CD4-positive, alpha-beta T cell treated with Interleukin-4 for 4 hours (primary cell): ENCODE results near the gene CDYL.
A peak's percentile ranks its signal among the peaks of the same experiment; 100 is the strongest.

Experiments
- DNase-seq: peaks from one replicate; pipeline ENCODE4 v3.0.0-alpha.2; 2020

CDYL gene, protein sequence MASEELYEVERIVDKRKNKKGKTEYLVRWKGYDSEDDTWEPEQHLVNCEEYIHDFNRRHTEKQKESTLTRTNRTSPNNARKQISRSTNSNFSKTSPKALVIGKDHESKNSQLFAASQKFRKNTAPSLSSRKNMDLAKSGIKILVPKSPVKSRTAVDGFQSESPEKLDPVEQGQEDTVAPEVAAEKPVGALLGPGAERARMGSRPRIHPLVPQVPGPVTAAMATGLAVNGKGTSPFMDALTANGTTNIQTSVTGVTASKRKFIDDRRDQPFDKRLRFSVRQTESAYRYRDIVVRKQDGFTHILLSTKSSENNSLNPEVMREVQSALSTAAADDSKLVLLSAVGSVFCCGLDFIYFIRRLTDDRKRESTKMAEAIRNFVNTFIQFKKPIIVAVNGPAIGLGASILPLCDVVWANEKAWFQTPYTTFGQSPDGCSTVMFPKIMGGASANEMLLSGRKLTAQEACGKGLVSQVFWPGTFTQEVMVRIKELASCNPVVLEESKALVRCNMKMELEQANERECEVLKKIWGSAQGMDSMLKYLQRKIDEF

DNA sequence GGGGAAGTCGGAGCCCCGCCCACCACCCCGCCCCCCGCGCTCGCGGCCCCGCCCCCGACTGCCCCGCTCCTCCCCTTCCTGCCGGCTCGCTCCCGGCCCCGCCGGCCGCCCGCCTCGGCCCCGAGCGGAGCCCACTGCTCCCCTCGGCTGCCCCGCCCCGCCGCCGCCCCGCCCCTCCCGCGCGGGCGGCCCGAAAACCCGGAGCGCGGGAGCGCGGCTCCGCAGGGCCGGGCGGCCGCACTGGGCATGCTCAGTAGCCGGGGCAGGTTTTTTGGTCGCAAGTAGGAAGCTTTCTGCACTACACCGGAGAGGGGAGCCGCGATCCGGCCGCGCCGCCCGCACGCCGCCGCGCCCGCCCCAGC, at the start of gene CDYL:
CDYL (plus strand) TSS at position 274 of the 362 bp plus-strand sequence. CDS start 380 bp downstream, outside the sequence.
- DNase-seq = peak; percentile 90

GRCh38 chr6:4726645-4727044, 49.6 kb upstream of the CDYL start:
- DNase-seq = no peak

DNA sequence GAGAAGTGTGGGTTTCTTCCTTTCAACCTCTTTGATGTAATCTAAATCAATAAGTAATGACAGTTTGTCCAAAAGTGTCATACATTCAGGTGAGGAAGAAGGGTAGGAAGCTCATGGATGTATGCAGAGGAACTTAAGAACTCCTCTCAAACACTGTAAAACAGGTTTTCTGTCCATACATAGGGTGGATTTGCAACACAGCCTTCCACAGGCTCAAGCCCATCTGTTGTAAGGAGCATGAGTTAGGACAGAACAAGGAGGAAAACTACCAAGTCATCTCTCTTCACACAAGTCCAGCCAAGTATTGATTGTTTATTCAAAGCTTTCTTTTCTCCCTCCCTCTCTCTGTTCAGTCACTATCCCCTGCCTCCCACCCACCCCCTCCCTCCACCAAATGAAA, 49.0 kb upstream of the CDYL start:
- no peak for DNase-seq

GRCh38 chr6:4727671-4728435, 48.4 kb upstream of the CDYL start:
- DNase-seq = no peak

- no peak for DNase-seq
These were observed 47.8 kb upstream of the CDYL start for GRCh38 chr6:4728436-4728769.

DNA sequence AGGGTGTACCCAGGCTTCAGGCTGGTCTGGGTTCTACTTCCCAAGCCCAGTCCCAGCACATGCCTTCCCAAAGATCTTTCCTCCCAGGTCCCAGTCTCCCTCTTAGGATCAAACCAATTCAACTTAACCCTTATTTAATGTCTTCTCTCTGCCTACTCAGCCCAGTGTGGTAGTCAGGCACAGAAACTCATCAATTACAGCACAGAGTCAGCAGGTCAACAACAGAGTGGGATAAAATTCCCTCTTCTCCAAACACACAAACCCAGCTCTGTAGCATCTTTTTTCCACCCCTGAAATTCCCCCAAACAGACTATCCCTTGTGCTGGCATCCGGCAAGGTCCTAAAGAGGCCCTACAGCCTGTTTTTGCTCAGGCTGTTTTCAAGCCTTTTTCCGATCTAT, 47.3 kb upstream of the CDYL start:
- no peak for DNase-seq

GRCh38 chr6:4731996-4732395, 44.2 kb upstream of the CDYL start:
- DNase-seq = no peak

- no peak for DNase-seq
These were observed 43.4 kb upstream of the CDYL start for GRCh38 chr6:4732691-4733315.

GRCh38 chr6:4736371-4736873, 39.8 kb upstream of the CDYL start:
- DNase-seq = no peak

DNA sequence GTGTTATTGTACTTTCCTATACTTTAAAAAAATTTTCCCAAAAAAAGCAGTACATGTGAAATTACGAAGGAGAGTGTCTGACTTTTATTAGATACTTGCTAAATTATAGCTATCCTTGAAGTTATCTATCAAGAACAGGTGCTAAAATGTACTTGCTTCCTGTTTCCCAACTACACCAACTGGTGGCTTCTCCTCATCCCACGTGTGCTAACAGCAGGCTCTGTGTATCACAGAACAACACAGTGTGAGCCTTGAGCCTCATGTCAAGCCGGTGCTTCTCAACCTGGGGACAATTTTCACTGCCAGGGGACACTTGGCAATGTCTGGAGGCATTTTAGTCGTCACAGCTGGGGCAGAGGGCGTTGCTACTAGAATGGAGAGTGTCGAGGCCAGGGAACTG, 36.2 kb upstream of the CDYL start:
- DNase-seq = no peak

GRCh38 chr6:4743062-4743461, 33.1 kb upstream of the CDYL start:
- DNase-seq = no peak

DNA sequence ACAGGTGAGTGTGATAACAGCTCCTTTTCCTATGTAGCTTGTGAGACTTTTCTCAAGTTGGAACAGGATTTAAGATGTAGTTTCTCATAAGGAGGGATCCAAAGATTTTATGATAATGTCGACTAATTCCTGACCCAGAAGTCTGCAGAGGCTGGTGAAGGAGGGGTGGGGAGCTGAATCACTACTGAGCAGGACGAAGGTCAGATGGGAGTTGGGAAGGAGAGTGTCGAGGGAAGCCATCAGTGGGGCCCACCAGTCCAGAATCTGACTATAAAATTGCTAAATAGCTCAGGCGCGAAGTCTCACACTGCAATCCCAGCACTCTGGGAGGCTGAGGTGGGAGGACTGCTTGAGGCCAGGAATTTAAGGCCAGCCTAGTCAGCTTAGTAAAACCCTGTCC, 32.3 kb upstream of the CDYL start:
- DNase-seq = no peak

DNA sequence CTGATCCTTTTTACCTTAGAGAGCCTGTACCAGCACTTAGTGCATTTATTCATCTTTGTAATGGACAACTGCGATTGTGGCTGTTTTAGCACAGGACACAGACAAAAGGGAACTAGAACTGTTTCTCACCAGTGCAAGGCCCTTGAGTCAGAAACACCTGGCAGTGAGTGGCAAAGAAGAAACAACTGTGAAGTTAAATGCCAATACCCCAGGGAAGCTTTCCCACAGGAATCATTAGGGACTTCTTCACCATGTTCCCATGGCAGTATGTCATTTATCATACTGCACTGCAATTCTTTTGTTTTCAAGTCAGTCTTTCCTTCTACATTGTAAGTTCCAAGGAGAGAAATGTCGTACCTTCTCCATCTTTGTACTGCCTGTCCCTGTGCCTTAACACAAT, 28.6 kb upstream of the CDYL start:
- DNase-seq = no peak

DNA sequence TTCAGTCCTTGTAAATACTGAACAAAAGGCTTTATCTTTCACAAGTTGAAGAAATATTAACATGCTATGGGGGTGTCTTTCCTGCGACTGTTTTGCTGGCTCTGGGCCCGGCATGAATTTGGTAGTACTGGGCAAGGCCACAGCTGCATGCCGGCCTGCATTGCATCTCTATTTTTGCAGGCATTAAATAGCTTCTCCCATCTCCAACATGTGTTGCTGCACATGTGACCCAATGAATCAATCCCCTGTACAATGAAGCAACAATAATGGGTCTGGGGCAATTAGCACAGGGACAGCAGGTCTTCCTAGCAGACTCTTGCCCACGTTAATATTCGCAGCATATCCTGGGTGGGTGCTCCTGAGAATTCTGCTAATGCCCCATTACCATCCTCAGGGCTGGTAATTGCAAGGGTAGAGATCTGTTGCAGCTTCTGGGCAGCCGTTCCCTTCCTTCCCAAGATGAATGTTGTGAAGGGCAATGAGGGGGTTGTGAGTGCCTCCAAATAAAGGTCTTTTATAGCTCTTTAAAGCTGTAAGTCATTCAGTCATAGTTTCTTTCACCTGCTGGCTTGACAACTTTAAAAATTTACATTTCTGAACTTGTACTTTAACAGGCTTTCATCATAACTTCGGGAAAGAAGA, 24.3 kb upstream of the CDYL start:
- no peak for DNase-seq

DNA sequence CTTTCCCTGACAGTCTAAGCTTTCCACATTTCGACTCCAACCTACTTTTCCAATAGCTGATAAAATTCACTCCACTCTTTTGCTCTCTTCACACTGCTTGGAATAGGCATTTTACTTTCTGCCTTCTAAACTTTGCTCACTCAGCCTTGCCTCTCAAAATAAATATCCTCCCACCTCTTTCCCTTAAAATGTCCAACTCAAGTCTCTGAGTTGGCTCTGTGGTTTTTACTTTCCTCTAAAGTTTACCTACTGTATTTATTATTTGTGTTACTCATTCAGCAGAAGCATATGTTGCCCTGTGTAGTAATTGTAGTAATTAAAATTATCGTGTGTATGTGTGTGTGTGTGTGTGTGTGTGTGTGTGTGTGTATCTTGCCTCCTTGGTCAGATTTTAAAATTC, 20.0 kb upstream of the CDYL start:
- DNase-seq = no peak

DNA sequence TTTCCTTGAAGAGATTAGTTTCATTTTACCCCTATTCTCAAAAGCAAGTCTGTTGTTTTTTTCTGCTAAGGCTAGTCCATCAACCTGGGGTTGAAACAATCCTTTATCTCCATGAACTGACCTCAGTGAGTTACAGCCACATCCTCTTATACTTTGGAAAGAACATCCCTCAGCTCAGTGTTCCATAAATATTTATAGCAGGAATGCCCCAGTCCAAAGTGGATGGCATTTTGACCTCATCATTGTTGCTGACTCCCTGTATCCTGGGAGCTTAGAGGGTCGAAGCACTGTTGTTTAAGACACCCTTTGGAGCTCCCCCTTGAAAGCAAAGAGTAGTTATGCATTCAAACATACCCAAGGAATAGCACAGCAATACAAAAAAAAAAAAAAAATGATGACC, 16.2 kb upstream of the CDYL start:
- no peak for DNase-seq

DNA sequence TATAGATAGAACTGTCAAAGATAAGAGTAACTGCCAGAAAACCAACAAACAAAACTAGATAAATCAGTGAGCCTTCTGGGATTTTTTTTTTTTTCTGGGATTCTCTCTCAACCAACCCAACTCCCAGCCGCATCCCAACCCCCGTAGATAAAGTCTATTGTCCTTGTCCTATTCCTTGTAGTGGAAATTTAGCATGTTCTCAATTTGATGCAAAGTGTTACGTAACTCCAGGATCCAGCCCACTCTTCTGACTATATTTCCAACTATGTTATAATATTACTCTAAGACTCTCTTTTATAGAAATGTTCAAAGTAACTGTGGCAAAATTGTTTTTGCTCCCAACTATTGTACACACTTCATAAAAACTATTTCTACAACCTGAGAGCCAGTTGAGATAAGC, 15.4 kb upstream of the CDYL start:
- DNase-seq = no peak

GRCh38 chr6:4762294-4762693, 13.9 kb upstream of the CDYL start:
- DNase-seq = no peak

- no peak for DNase-seq
These were observed 12.3 kb upstream of the CDYL start for GRCh38 chr6:4763921-4764320.

GRCh38 chr6:4768815-4769214, 7.4 kb upstream of the CDYL start:
- DNase-seq = no peak

DNA sequence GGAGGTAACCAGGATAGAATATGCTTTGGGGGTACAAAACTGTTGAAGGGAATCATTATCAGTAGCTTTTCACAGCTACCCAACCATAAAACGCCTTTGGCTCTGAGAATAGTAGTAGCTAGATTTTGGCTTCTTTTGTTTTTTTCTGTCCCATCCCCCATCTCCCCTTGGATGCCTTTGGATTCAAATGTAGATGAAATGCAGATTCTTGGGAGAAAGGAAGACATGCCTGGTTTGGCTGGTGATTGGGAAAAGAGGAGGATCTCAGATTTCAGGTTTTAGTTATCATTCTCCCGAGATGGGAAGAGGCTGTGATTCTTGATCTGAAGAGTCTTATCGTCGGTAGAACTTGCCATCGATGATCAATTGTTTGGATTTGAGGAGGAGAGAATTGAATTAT, 3.5 kb upstream of the CDYL start:
- DNase-seq = no peak

DNA sequence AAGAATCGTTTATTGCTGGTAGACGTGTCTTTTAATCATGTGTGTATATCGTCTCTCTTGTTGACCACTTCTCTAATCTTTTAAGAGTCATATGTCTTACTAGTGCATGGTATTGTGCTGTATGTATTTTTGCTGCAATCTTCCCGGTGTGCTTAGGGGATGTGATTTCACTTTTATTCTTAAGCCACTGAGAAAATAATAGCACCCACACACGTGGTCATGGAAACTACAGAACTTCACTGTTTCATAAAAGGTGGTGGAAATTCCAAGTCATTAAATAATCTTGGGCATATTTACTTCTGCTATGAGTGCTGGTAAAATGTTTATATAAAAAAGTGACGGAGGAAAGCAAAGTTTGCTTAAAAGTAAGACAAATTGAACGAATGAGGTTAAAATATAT, 3.0 kb upstream of the CDYL start:
- no peak for DNase-seq

GRCh38 chr6:4774296-4774695, 1.9 kb upstream of the CDYL start:
- DNase-seq = no peak
